ENCODE data around the gene LYSMD3.

LYSMD3 gene

GRCh38 chr5:90503596-90503995 is 25.8 kb downstream of the LYSMD3 start:
- in situ Hi-C loops (cut with HindIII; ENCODE audit: low pct_unique_long_range_greater_than_20kb, low sequenced_read_pairs): no loop called here
- DNase-seq (ENCODE audit: low read depth in 1 of 2, low spot score in 1 of 2): no peak
- no peak for TF ChIP-seq JUND (IDR thresholded peaks at IDR 0.05; ENCODE audit: low read depth)

- no peak for DNase-seq (ENCODE audit: low read depth in 1 of 2, low spot score in 1 of 2)
- no peak for TF ChIP-seq JUND (IDR thresholded peaks at IDR 0.05; ENCODE audit: low read depth)
- in situ Hi-C loops (cut with HindIII; ENCODE audit: low pct_unique_long_range_greater_than_20kb, low sequenced_read_pairs): no loop called here
Measured at GRCh38 chr5:90495146-90495545, 34.2 kb downstream of the LYSMD3 start.

- in situ Hi-C loops (cut with HindIII; ENCODE audit: low pct_unique_long_range_greater_than_20kb, low sequenced_read_pairs): no loop called here
- no peak for TF ChIP-seq JUND (IDR thresholded peaks at IDR 0.05; ENCODE audit: low read depth)
- DNase-seq (ENCODE audit: low read depth in 1 of 2, low spot score in 1 of 2): no peak
Measured at GRCh38 chr5:90494043-90494442, 35.3 kb downstream of the LYSMD3 start.

GRCh38 chr5:90488791-90489190 is 40.6 kb downstream of the LYSMD3 start:
- no peak for DNase-seq (ENCODE audit: low read depth in 1 of 2, low spot score in 1 of 2)
- in situ Hi-C loops (cut with HindIII; ENCODE audit: low pct_unique_long_range_greater_than_20kb, low sequenced_read_pairs): no loop called here

GRCh38 chr5:90484540-90484939 is 44.8 kb downstream of the LYSMD3 start:
- no peak for TF ChIP-seq JUND (IDR thresholded peaks at IDR 0.05; ENCODE audit: low read depth)
- in situ Hi-C loops (cut with HindIII; ENCODE audit: low pct_unique_long_range_greater_than_20kb, low sequenced_read_pairs): no loop called here
- DNase-seq (ENCODE audit: low read depth in 1 of 2, low spot score in 1 of 2): no peak

More at GRCh38 chr5:90488791-90489190, 40.6 kb downstream of the LYSMD3 start:
- TF ChIP-seq JUND (IDR thresholded peaks at IDR 0.05; ENCODE audit: low read depth): no peak

GRCh38 chr5:90483206-90483605 is 46.2 kb downstream of the LYSMD3 start:
- TF ChIP-seq JUND (IDR thresholded peaks at IDR 0.05; ENCODE audit: low read depth): no peak
- in situ Hi-C loops (cut with HindIII; ENCODE audit: low pct_unique_long_range_greater_than_20kb, low sequenced_read_pairs): no loop called here
- no peak for DNase-seq (ENCODE audit: low read depth in 1 of 2, low spot score in 1 of 2)

- in situ Hi-C loops (cut with HindIII; ENCODE audit: low pct_unique_long_range_greater_than_20kb, low sequenced_read_pairs): no loop called here
- DNase-seq (ENCODE audit: low read depth in 1 of 2, low spot score in 1 of 2): no peak
- TF ChIP-seq JUND (IDR thresholded peaks at IDR 0.05; ENCODE audit: low read depth): no peak
Measured at GRCh38 chr5:90480699-90481098, 48.7 kb downstream of the LYSMD3 start.

- in situ Hi-C loops (cut with HindIII; ENCODE audit: low pct_unique_long_range_greater_than_20kb, low sequenced_read_pairs): no loop called here
- DNase-seq (ENCODE audit: low read depth in 1 of 2, low spot score in 1 of 2): no peak
Measured at GRCh38 chr5:90479611-90480385, 49.6 kb downstream of the LYSMD3 start.

GRCh38 chr5:90477621-90478215 is 51.7 kb downstream of the LYSMD3 start:
- no peak for TF ChIP-seq JUND (IDR thresholded peaks at IDR 0.05; ENCODE audit: low read depth)
- no peak for DNase-seq (ENCODE audit: low read depth in 1 of 2, low spot score in 1 of 2)
- in situ Hi-C loops (cut with HindIII; ENCODE audit: low pct_unique_long_range_greater_than_20kb, low sequenced_read_pairs): no loop called here

More at GRCh38 chr5:90479611-90480385, 49.6 kb downstream of the LYSMD3 start:
- no peak for TF ChIP-seq JUND (IDR thresholded peaks at IDR 0.05; ENCODE audit: low read depth)

GRCh38 chr5:90477073-90477472 is 52.3 kb downstream of the LYSMD3 start:
- no peak for TF ChIP-seq JUND (IDR thresholded peaks at IDR 0.05; ENCODE audit: low read depth)
- DNase-seq (ENCODE audit: low read depth in 1 of 2, low spot score in 1 of 2): no peak
- in situ Hi-C loops (cut with HindIII; ENCODE audit: low pct_unique_long_range_greater_than_20kb, low sequenced_read_pairs): no loop called here

- DNase-seq (ENCODE audit: low read depth in 1 of 2, low spot score in 1 of 2): no peak
- no peak for TF ChIP-seq JUND (IDR thresholded peaks at IDR 0.05; ENCODE audit: low read depth)
- in situ Hi-C loops (cut with HindIII; ENCODE audit: low pct_unique_long_range_greater_than_20kb, low sequenced_read_pairs): no loop called here
Measured at GRCh38 chr5:90476391-90476790, 53.0 kb downstream of the LYSMD3 start.

- in situ Hi-C loops (cut with HindIII; ENCODE audit: low pct_unique_long_range_greater_than_20kb, low sequenced_read_pairs): no loop called here
- no peak for TF ChIP-seq JUND (IDR thresholded peaks at IDR 0.05; ENCODE audit: low read depth)
- no peak for DNase-seq (ENCODE audit: low read depth in 1 of 2, low spot score in 1 of 2)
Measured at GRCh38 chr5:90475436-90475980, 53.9 kb downstream of the LYSMD3 start.
